ENCODE data around the gene NEK7.
"Not testable (repeated sequence)": the region's sequence is repeated elsewhere in the genome, so short reads cannot be mapped to it uniquely, and the experiment has no call there.

Gene NEK7

GRCh38 chr1:198173832-198174231, 17.0 kb downstream of the NEK7 start:
- no peak for DNase-seq

- DNase-seq, result no peak
Observed at GRCh38 chr1:198174297-198174696, 17.5 kb downstream of the NEK7 start.

DNA sequence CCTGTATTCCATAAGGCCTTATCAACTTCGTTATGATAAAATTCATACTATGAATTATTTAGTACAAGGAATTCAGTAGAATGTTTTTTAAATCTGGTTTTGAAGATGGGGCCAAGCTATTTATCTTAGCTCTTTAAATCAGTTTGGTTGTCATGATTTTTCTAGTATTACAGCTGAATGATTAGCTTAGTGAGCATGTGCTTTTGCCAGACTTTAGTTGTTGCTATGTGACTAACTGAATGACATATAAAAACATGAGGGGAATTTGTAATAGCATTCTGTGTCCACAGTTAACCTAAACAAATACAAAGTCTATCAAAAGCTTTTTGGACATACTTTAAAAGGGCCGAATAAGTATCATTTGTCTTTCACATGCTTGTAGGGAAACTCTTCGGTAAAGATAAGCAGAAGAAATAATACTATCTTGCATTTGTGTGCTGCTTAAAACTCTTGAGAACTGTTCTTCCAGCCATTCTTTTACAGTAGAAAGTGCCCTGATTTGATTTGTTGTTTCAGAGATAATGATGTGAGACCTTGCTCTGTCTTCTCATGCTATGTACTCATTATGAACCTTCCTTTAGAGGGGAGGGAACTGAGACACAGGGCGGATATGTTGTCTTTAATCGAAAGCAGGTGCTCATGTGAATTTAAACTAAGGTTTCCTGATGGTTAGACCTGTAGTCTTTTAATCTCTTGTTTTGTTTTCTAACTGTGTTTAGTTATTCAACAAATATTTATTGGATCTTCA, 18.8 kb downstream of the NEK7 start:
- no peak for DNase-seq

- DNase-seq, result no peak
Observed at GRCh38 chr1:198176179-198176578, 19.4 kb downstream of the NEK7 start.

DNA sequence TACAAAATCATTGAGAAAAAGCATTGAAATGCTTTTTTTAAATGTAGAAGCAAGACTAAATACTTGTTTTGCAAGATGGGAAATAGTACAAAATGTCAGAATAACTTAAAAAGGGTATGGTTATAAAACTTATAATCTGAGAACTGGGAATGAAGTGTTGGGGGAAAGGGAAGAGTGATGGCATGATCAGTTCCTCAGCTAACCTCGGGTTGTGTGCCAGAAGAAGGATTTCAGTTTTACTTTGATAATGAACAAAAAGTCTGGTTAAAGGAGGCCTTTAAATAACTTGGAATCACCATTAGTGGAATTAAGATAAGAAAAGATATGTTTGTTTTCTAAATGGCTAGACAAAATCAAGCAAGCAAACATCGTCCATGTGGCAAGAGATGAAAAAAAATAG, 20.7 kb downstream of the NEK7 start:
- no peak for DNase-seq

GRCh38 chr1:198178615-198179014, 21.8 kb downstream of the NEK7 start:
- no peak for DNase-seq

DNA sequence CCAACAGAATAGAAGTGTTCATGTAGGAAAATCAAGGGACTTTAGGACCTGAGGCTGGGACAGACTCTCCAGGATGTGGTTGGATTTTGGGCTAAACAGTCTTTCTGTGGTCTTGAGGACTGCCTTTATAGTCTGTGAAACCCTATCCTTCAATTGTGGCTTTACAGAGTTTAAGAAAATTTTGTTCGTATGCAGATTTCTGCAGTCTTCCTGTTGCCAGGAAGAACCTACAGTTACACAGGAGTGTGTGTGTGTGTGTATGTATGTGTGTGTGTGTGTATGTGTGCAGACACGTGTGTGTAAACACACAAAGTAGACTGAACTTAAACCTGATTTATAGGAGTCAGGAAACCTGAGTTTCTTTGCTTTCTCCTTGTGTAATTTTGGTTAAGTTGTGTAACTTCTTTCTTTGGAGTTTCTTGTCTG, 22.8 kb downstream of the NEK7 start:
- DNase-seq, result peak; percentile 25 to 36

- no peak for DNase-seq
Observed at GRCh38 chr1:198183605-198184004, 26.8 kb downstream of the NEK7 start.

GRCh38 chr1:198184516-198184915, 27.7 kb downstream of the NEK7 start:
- no peak for DNase-seq

DNA sequence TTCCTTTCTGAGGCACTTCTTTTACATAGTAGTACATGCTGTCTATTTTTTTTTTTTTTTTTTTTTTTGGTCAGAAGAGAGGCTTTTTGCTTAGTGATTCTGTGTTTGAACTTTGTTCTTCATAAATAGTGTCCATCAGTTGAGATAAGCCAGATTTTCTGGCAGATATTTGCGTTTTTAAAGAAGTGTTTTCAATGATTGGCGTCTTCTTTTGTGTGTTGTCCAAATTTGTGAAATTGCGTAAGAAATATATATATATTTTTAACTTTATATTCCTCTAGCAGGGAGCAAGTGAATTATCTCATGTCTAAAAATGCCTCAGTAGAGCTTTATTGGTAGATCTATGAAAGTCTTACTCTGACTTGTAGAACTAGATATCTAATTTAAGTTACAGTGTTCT, 28.3 kb downstream of the NEK7 start:
- no peak for DNase-seq

- DNase-seq, result no peak
Observed at GRCh38 chr1:198185759-198186158, 29.0 kb downstream of the NEK7 start.

- no peak for DNase-seq
Observed at GRCh38 chr1:198186916-198187580, 30.2 kb downstream of the NEK7 start.

GRCh38 chr1:198187973-198188588, 31.3 kb downstream of the NEK7 start:
- no peak for DNase-seq

DNA sequence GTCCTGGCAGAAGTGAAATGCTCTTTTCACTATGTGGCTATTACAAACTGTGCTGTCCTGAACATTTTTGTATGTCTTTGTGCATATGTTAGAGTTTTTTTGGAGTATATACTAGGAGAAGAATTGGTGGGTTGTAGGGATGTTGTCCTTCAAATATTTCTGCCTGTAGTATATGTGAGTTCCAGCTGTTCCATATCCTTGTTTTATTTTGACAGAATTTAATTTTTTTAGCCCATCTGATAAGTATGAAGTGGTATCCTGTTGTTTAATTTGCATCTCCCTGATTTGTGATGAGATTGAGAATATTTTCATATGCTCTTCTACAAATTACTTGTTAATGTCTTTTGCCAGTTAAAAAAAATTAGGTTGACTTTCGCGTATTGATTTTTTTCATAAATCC, 34.3 kb downstream of the NEK7 start:
- DNase-seq, result no peak

GRCh38 chr1:198193871-198194270, 37.1 kb downstream of the NEK7 start:
- DNase-seq, result not testable (repeated sequence)

DNA sequence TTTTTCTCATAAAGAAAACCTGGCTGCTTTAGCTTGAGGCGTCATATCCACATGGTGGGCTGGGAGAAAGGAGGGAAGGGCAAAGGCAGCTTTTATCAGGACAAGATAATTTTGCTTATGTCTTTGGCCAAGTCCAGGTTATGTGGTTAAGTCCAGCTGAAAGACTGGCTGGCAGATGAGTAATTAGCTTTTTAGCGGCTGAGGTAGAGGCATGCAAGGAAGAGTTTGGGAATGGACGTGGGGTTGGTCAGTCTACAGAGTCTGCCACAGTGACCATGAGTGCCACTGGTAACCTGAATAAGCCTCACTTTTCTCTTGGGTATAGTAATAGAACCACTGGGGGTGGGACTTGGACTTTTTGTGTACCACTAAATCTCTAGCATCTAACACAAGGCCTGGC, 39.8 kb downstream of the NEK7 start:
- DNase-seq, result no peak

DNA sequence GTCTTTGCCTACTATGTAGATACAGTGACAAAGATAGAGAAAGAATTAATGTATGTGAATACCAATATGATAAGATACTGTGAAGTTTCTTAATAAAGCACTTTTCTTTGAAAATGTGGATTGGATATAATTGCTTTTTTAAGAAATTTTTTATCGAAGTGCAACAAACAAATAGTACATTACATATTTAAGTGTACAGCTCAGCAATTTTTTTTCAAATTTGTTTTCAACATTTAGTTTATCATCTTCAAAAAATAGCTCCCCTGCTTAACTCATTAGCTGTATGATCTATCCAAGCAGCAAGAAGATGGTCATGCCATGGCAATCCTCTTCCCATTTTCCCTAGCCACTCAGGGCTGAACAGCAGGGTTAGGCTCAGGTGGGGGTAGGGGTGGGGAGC, 40.5 kb downstream of the NEK7 start:
- no peak for DNase-seq

DNA sequence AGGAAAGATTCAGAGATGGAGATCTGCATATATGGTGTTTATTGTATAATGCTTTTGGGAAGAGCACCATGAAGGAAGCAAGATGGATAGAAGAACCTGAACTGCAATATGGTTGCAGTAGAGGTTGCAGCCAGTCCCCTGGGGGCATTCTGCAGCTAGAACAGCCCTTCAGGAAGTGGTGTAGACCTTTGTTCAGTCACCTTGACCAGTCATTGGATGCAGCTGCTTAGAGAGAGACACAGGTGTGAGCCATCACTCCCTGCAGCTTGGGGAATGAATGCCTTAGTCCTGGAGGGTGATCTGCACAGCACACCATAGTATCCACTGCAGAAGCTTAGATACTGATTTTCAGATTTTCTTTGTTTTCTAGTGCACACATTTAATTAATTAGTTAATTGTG, 42.3 kb downstream of the NEK7 start:
- DNase-seq, result no peak

DNA sequence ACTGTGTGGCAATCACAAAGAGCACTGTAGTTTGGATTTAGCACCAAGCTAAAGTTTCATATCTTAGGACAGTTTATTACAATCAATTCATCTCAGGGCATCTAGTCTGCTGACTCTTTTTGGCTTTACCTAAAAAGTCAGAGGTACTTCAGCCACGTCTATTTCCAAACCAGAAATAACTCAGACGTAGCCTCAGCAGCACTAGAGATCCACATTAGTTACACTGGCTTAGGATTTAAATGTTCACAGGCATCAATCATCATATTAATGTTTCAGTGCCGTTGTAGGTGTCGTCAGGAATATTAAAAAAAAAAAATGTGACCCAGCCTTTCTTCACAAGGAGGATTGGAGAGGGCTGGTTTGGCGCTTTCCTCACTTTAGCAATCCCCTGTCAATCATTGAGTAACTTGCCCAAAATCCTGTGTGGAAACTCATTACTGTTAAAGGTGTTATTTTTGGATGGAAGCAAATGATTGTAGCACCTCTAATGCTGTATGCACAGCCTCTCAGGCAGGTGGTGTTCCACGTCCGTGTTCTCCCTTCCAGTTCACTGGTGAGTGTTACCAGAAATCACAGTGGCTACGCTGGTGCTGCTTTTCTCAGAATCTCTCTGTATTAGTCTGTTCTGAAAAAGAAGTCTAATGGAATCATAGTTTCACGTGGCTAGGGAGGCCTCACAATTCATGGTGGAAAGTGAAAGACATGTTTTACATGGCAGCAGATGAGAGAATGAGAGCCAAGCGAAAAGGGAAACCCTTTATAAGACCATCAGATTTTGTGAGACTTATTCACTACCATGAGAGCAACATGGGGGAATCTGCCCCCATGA, 45.4 kb downstream of the NEK7 start:
- no peak for DNase-seq

DNA sequence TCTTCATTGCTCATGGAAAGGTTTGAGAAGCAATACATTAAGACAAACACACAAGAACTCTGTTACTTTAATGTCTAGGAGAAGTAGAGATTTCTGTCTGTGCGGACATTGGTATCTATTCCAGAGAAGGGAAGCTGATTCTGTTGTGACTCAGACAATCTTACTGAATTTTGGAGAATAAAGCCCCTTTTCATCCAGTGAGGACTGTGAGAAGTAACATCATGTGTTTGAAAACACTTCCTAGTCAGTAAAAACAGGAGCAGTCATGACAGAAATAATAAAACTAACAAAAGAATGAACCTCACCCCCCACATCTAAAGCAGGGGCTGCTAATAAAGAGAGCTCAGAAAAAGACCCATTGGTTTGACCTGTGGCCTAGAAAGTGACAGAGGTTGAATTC, 46.6 kb downstream of the NEK7 start:
- no peak for DNase-seq

DNA sequence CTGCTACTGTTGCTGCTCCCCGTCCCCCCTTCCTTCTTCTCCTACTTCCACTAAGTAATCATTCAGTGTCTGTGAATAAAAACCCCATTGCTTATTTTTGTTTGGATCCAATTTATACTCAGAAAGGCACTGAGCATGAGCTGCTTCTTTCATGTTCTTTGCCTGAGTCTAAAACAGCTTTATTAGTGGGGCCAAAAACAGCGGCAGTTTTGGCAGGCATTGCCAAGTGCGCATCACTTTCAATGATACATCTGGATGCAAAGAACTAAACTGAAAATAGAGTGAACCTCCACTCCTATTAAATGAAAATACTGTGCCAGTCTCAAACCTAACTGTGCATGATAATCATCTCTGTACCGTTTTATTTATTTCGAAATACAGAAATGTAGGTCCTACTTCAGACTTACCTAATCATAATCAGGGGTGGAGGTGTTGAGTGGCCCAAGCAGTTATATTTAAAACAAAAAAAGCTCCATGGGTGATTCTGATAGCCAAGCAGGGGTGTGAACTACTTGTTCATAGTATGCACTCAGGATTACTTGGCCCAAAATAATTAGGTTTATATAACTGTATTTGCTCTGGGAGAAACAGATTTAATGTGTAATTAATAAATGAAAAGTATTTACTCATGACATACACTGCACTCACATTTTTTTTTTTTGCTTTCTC, 48.4 kb downstream of the NEK7 start:
- no peak for DNase-seq

DNA sequence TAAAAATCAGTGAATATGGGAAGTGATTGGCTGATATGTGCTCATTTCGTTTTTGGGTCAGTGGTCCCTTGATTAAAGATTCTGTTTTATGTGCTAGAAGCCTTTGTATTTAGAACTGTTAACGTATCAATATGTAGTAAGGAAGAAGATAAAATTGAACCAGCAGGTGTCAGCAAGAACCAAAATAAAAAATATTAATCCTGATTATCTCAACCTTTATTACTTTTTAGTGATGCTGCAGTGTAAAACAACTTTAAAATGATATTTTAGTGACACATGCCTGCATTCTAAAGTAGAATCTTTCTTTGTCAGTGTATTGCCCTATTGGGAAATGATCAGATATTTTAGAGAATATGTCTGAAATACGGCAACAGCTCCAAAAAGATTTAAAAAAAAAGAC, 49.5 kb downstream of the NEK7 start:
- no peak for DNase-seq

DNA sequence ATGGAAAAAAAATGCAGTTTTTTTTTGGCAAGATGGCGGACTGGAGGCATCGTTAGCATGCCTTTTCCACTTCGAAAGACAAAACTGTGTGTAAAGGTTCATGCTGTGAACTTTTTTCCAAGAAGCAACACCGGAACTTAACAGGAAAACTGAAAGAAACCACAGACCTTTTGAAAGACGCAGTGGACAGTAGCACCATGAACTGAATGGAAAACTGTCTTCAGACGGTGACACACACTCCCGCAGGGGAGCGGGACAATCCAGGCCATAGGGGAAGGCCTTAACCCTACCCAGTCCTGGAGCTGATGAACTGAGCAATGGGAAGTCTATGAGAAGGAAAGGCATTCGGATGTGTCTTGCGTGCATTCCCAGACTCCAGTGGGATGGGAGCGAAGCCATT, 54.9 kb downstream of the NEK7 start:
- no peak for DNase-seq

Measured in inflammatory macrophage treated with lipopolysaccharide for 1 hour (primary cell).